GM19043 (cell line): ENCODE measurements around the gene CCDC177.

Source experiments
- ATAC-seq: cut with Tn5 transposase; IDR thresholded peaks from one replicate; pipeline ENCODE4 v1.9.1; 2021; ENCODE audit warnings: low read depth; ENCODE audit not compliant: unreplicated experiment

CCDC177 gene

GRCh38 chr14:69570836-69571330, 3.8 kb downstream of the CCDC177 start:
- ATAC-seq, result no peak

GRCh38 chr14:69569859-69570258, 4.8 kb downstream of the CCDC177 start:
- ATAC-seq, result no peak

GRCh38 chr14:69567563-69567962, 7.1 kb downstream of the CCDC177 start:
- no peak for ATAC-seq

- no peak for ATAC-seq
Observed at GRCh38 chr14:69561893-69562292, 12.8 kb downstream of the CCDC177 start.

GRCh38 chr14:69560826-69561225, 13.8 kb downstream of the CCDC177 start:
- no peak for ATAC-seq

- no peak for ATAC-seq
Observed at GRCh38 chr14:69559581-69560011, 15.1 kb downstream of the CCDC177 start.

- ATAC-seq, result no peak
Observed at GRCh38 chr14:69558774-69559173, 15.9 kb downstream of the CCDC177 start.

- no peak for ATAC-seq
Observed at GRCh38 chr14:69554500-69554899, 20.2 kb downstream of the CCDC177 start.

- ATAC-seq, result no peak
Observed at GRCh38 chr14:69553252-69553651, 21.4 kb downstream of the CCDC177 start.

GRCh38 chr14:69551511-69551910, 23.2 kb downstream of the CCDC177 start:
- ATAC-seq, result no peak

GRCh38 chr14:69548566-69548965, 26.1 kb downstream of the CCDC177 start:
- no peak for ATAC-seq

GRCh38 chr14:69547701-69548348, 26.8 kb downstream of the CCDC177 start:
- no peak for ATAC-seq

GRCh38 chr14:69543341-69544115, 31.1 kb downstream of the CCDC177 start:
- ATAC-seq, result no peak

- ATAC-seq, result no peak
Observed at GRCh38 chr14:69542311-69542710, 32.4 kb downstream of the CCDC177 start.

GRCh38 chr14:69540654-69541335, 33.9 kb downstream of the CCDC177 start:
- no peak for ATAC-seq

GRCh38 chr14:69539631-69540410, 34.9 kb downstream of the CCDC177 start:
- no peak for ATAC-seq

- no peak for ATAC-seq
Observed at GRCh38 chr14:69538766-69539165, 35.9 kb downstream of the CCDC177 start.

- ATAC-seq, result no peak
Observed at GRCh38 chr14:69537900-69538299, 36.8 kb downstream of the CCDC177 start.

- no peak for ATAC-seq
Observed at GRCh38 chr14:69536971-69537370, 37.7 kb downstream of the CCDC177 start.

GRCh38 chr14:69535230-69535848, 39.3 kb downstream of the CCDC177 start:
- no peak for ATAC-seq
